H9 (cell line): ENCODE data around the gene WNT3A. TPM values are rescaled to one million over a fixed set of nuclear protein-coding genes. Genes with fewer than 3 reads are reported as not detected.

Source experiments
- DNase-seq: peaks from one replicate; pipeline ENCODE4 v3.0.0-alpha.2; 2017
- H2AFZ ChIP-seq: one replicate; pipeline ENCODE4 v1.6.1; 2013; ENCODE audit warnings: mild to moderate bottlenecking, low read length, control low read depth, moderate library complexity
- H2AK5ac ChIP-seq: 2 replicates; pipeline ENCODE4 v1.6.1; 2013; ENCODE audit warnings: low read length, control low read depth, mixed read lengths; ENCODE audit not compliant: insufficient read length
- H2BK120ac ChIP-seq: one replicate; pipeline ENCODE4 v1.6.1; 2013; ENCODE audit warnings: low read depth, mild to moderate bottlenecking, low read length, control low read depth, inconsistent platforms; ENCODE audit not compliant: poor library complexity, severe bottlenecking
- H2BK12ac ChIP-seq: 2 replicates; pipeline ENCODE4 v1.6.1; 2013; ENCODE audit warnings: low read length, control low read depth, mixed read lengths, low read depth; ENCODE audit not compliant: insufficient read length
- H2BK15ac ChIP-seq: 2 replicates; pipeline ENCODE4 v1.6.1; 2013; ENCODE audit warnings: low read depth, low read length, control low read depth
- H2BK20ac ChIP-seq: one replicate; pipeline ENCODE4 v1.6.1; 2013; ENCODE audit warnings: low read depth, mild to moderate bottlenecking, low read length, control low read depth, inconsistent platforms; ENCODE audit not compliant: poor library complexity, severe bottlenecking
- H2BK5ac ChIP-seq: 2 replicates; pipeline ENCODE4 v1.6.1; 2013; ENCODE audit warnings: low read length, control low read depth, mixed read lengths; ENCODE audit not compliant: insufficient read length
- H3K14ac ChIP-seq: 2 replicates; pipeline ENCODE4 v1.6.1; 2013; ENCODE audit warnings: low read length, control low read depth; ENCODE audit not compliant: insufficient read depth
- H3K18ac ChIP-seq: 2 replicates; pipeline ENCODE4 v1.6.1; 2013; ENCODE audit warnings: low read depth, mild to moderate bottlenecking, mixed read lengths, low read length, control low read depth; ENCODE audit not compliant: insufficient read length
- H3K23ac ChIP-seq: 2 replicates; pipeline ENCODE4 v1.6.1; 2013; ENCODE audit warnings: low read length, control low read depth, mixed read lengths, low read depth; ENCODE audit not compliant: insufficient read length
- H3K23me2 ChIP-seq: 2 replicates; pipeline ENCODE4 v1.6.1; 2013; ENCODE audit warnings: low read depth, mild to moderate bottlenecking, mixed read lengths, low read length, control low read depth; ENCODE audit not compliant: insufficient read length, poor library complexity, severe bottlenecking
- H3K27ac ChIP-seq: 2 replicates; pipeline ENCODE4 v1.5.1; 2013; ENCODE audit warnings: low read length, control low read depth, mixed read lengths, low read depth; ENCODE audit not compliant: insufficient read length
- H3K27me3 ChIP-seq: 2 replicates; pipeline ENCODE4 v1.6.1; 2013; ENCODE audit warnings: low read length, control low read depth, inconsistent platforms; ENCODE audit not compliant: insufficient read depth
- H3K4ac ChIP-seq: 2 replicates; pipeline ENCODE4 v1.6.1; 2013; ENCODE audit warnings: low read depth, mild to moderate bottlenecking, control low read depth, inconsistent platforms, low read length, moderate library complexity
- H3K4me1 ChIP-seq: 2 replicates; pipeline ENCODE4 v1.6.1; 2013; ENCODE audit warnings: low read length, control low read depth, inconsistent platforms; ENCODE audit not compliant: insufficient read depth
- H3K4me2 ChIP-seq: 2 replicates; pipeline ENCODE4 v1.6.1; 2013; ENCODE audit warnings: low read length, control low read depth, mixed read lengths; ENCODE audit not compliant: insufficient read length, insufficient read depth
- H3K56ac ChIP-seq: 2 replicates; pipeline ENCODE4 v1.6.1; 2013; ENCODE audit warnings: low read depth, mild to moderate bottlenecking, mixed read lengths, low read length, control low read depth; ENCODE audit not compliant: insufficient read length
- H3K79me1 ChIP-seq: 2 replicates; pipeline ENCODE4 v1.6.1; 2013; ENCODE audit warnings: low read depth, mild to moderate bottlenecking, moderate library complexity, low read length, control low read depth, inconsistent platforms; ENCODE audit not compliant: insufficient read depth, poor library complexity, severe bottlenecking
- H3K79me2 ChIP-seq: 2 replicates; pipeline ENCODE4 v1.6.1; 2013; ENCODE audit warnings: low read length, control low read depth, inconsistent platforms; ENCODE audit not compliant: insufficient read depth
- H3K9ac ChIP-seq: 2 replicates; pipeline ENCODE4 v1.6.1; 2013; ENCODE audit warnings: low read length, control low read depth, mixed read lengths; ENCODE audit not compliant: insufficient read length; ENCODE audit errors: extremely low read depth
- H3K9me3 ChIP-seq: one replicate; pipeline ENCODE4 v1.6.1; 2013; ENCODE audit warnings: low read depth, low read length, inconsistent platforms; ENCODE audit not compliant: control insufficient read depth
- H3T11ph ChIP-seq: one replicate; pipeline ENCODE4 v1.6.1; 2013; ENCODE audit warnings: mild to moderate bottlenecking, low read length, control low read depth, inconsistent platforms
- H4K20me1 ChIP-seq: one replicate; pipeline ENCODE4 v1.6.1; 2013; ENCODE audit not compliant: control insufficient read depth, insufficient read length, insufficient read depth
- H4K5ac ChIP-seq: 2 replicates; pipeline ENCODE4 v1.6.1; 2013; ENCODE audit warnings: low read depth, mild to moderate bottlenecking, mixed read lengths, low read length, control low read depth; ENCODE audit not compliant: insufficient read length
- H4K8ac ChIP-seq: replicated peaks from 2 replicates; pipeline ENCODE4 v1.6.1; 2013; ENCODE audit warnings: low read length, control low read depth, mixed read lengths, low read depth; ENCODE audit not compliant: insufficient read length
- H4K91ac ChIP-seq: 2 replicates; pipeline ENCODE4 v1.6.1; 2013; ENCODE audit warnings: low read depth, mild to moderate bottlenecking, moderate library complexity, mixed read lengths, low read length, control low read depth; ENCODE audit not compliant: insufficient read length
- H3K27ac Mint-ChIP-seq, 3 experiments: 2 replicates in 2 of 3; 3 replicates in 1 of 3; pipeline ENCODE4 v1.8.0; 2020 to 2021; ENCODE audit warnings: mixed read lengths in 3 of 3, mild to moderate bottlenecking in 1 of 3, moderate library complexity in 1 of 3
- H3K27me3 Mint-ChIP-seq: 2 replicates; pipeline ENCODE4 v1.8.0; 2021; ENCODE audit warnings: low read depth, mild to moderate bottlenecking, moderate library complexity, mixed read lengths
- H3K36me3 Mint-ChIP-seq, 3 experiments: 2 replicates in 2 of 3; 3 replicates in 1 of 3; pipeline ENCODE4 v1.8.0; 2020 to 2021; ENCODE audit warnings: low read depth in 3 of 3, mixed read lengths in 3 of 3; ENCODE audit not compliant: insufficient read depth in 1 of 3
- H3K4me1 Mint-ChIP-seq, 2 experiments: 2 replicates each; pipeline ENCODE4 v1.8.0; 2020; ENCODE audit warnings: mixed read lengths in 2 of 2
- H3K4me3 Mint-ChIP-seq, 2 experiments: 2 replicates in 1 of 2; 3 replicates in 1 of 2; pipeline ENCODE4 v1.8.0; 2020 to 2021; ENCODE audit warnings: mild to moderate bottlenecking in 2 of 2, mixed read lengths in 2 of 2, moderate library complexity in 1 of 2
- H3K9me3 Mint-ChIP-seq, 2 experiments: 2 replicates in 1 of 2; 3 replicates in 1 of 2; pipeline ENCODE4 v1.8.0; 2020; ENCODE audit warnings: mild to moderate bottlenecking in 2 of 2, mixed read lengths in 2 of 2, moderate library complexity in 1 of 2
- CTCF ChIP-seq: fragments of 200-600 bp; sonication (generic); conservative IDR thresholded peaks from 3 replicates; pipeline ENCODE4 v1.8.0; 2021; ENCODE audit warnings: antibody characterized with exemption, mild to moderate bottlenecking
- WGBS: extraction: QIAGEN DNeasy Blood & Tissue Kit; methylation state at CpG from one replicate; pipeline ENCODE4 v1.1.7; 2013; ENCODE audit warnings: missing lambda C conversion rate, low lambda C conversion rate, mixed read lengths; ENCODE audit not compliant: insufficient read length; ENCODE audit errors: extremely low coverage; 5-methylcytosine and 5-hydroxymethylcytosine counted together
- total RNA-seq: library from RNA; stranded (reverse); gene quantifications from 2 replicates; pipeline ENCODE4 v1.2.1, GENCODE V29; 2021

The WNT3A gene
- total RNA-seq, 1 experiment from 2014 or later = 0.17 TPM

- no peak overlapping the region for H3T11ph ChIP-seq
- no peak overlapping the region for H3K9ac ChIP-seq
- H4K91ac ChIP-seq = no peak overlapping the region
- no peak overlapping the region for H3K14ac ChIP-seq
- H2BK15ac ChIP-seq = no peak overlapping the region
- no peaks in the 10 kb centered on the region for H3K9me3 ChIP-seq
- no peaks in the 10 kb centered on the region for H3K9me3 Mint-ChIP-seq
- no peak overlapping the region for H3K4me3 Mint-ChIP-seq
- H2AFZ ChIP-seq = no peak overlapping the region
- H3K18ac ChIP-seq = no peak overlapping the region
- peaks cover 0 to 2% of the 10 kb centered on the region in 2 experiments; a peak in 1 of 4 replicates for H3K4me1 Mint-ChIP-seq
- no peak overlapping the region for H2AK5ac ChIP-seq
- H3K4me2 ChIP-seq = no peak overlapping the region
- no peak overlapping the region for H2BK20ac ChIP-seq
- H3K27me3 ChIP-seq = peaks cover 66% of the 10 kb centered on the region; the same call in 1 of the 2 replicates
- H3K79me1 ChIP-seq = no peaks in the 10 kb centered on the region
- no peaks in the 10 kb centered on the region for H4K20me1 ChIP-seq
- no peaks in the 10 kb centered on the region for H3K79me2 ChIP-seq
- H3K4ac ChIP-seq = no peak overlapping the region
- WGBS = 100% methylated on average over 6 of the region's 7 CpGs
- H3K56ac ChIP-seq = no peak overlapping the region
- H2BK12ac ChIP-seq = no peak overlapping the region
- H3K36me3 Mint-ChIP-seq = no peaks in the 10 kb centered on the region
- no peaks in the 10 kb centered on the region for H3K23me2 ChIP-seq
- peaks cover 75% of the 10 kb centered on the region for H3K27me3 Mint-ChIP-seq
- no peak overlapping the region for H2BK120ac ChIP-seq
- DNase-seq = no peak
- H4K8ac ChIP-seq = no peak overlapping the region
- no peak overlapping the region for H4K5ac ChIP-seq
- H2BK5ac ChIP-seq = no peak overlapping the region
- no peak overlapping the region for H3K27ac ChIP-seq
- no peak overlapping the region for H3K23ac ChIP-seq
- no peak overlapping the region for H3K27ac Mint-ChIP-seq
- no peaks in the 10 kb centered on the region for H3K4me1 ChIP-seq
- TF ChIP-seq CTCF = no peak
Measured at GRCh38 chr1:228068359-228068758, 61.6 kb downstream of the WNT3A start.
